ENCODE measurements around the gene DNM2.
"Not testable (repeated sequence)": the region's sequence is repeated elsewhere in the genome, so short reads cannot be mapped to it uniquely, and the experiment has no call there.

Gene DNM2

DNA sequence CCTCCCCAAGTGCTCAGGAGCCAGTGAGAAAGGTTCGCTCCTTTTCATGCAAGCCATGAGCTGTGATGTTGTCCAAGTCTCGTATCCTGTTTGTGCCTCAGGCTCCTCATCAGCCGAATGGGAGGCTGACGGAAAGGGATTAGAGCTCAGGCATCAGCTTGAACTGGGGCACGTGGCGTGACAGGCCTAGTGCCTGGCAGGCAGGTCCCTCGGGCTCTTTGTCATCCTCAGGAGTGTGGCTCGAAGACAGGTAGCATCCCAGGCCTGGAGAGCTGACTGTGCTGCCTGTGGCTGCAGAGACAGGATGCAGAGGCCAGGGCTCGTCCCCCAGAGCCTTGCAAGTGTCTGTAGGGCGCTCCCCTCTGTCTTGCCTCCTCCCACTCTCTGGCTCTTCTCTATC lies 38.5 kb downstream of the DNM2 start:
- DNase-seq = no peak

DNA sequence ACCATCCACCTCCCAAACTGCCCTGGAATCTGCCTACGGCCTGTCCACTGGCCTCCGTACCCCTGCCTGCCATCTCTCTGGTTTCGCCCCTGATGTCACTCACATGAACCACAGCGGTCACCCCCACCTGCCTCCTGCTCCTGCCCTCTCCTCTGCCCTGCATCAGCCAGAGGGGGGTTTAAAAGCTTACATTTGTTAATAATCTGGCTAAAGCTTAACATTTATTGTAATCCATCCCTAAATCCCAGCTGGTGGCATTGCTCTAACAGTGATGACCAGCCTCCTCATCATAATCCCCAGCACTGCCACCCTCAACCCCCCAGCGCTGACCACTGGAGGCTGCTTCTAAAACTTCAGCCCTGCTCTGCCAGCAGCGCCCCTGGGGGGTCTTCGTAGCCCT lies 38.9 kb downstream of the DNM2 start:
- no peak for DNase-seq

DNA sequence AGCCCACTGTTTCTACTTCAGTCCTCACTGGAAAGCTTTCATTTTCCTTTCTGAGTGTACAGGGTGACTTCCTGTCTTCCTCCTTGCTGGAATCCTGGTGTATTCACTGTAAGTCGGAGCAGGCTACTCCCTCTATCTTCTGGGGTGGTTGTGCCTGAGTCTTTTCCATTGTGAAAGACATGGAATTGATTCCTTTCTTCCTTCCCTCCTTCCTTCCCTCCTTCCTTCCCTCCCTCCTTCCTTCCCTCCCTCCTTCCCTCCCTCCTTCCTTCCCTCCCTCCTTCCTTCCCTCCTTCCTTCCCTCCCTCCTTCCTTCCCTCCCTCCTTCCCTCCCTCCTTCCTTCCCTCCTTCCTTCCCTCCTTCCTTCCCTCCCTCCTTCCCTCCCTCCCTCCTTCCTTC lies 40.2 kb downstream of the DNM2 start:
- DNase-seq = not testable (repeated sequence)

DNA sequence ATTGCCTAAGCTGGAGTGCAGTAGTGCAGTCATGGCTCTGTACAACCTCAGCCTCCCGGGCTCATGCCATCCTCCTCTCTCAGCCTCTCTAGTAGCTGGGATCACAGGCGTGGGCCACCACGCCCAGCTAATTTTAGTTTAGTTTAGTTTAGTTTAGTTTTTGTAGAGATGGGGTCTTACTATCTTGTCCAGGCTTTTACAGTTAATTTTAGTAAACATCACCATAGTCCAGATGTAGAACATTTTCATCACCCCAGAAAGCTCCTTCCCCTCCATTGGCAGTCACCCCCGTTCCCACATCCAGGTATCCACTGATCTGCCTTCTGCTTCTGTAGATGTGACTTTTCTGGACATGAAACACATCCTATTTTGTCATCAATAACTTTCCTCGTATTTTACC lies 41.1 kb downstream of the DNM2 start:
- DNase-seq = no peak

DNA sequence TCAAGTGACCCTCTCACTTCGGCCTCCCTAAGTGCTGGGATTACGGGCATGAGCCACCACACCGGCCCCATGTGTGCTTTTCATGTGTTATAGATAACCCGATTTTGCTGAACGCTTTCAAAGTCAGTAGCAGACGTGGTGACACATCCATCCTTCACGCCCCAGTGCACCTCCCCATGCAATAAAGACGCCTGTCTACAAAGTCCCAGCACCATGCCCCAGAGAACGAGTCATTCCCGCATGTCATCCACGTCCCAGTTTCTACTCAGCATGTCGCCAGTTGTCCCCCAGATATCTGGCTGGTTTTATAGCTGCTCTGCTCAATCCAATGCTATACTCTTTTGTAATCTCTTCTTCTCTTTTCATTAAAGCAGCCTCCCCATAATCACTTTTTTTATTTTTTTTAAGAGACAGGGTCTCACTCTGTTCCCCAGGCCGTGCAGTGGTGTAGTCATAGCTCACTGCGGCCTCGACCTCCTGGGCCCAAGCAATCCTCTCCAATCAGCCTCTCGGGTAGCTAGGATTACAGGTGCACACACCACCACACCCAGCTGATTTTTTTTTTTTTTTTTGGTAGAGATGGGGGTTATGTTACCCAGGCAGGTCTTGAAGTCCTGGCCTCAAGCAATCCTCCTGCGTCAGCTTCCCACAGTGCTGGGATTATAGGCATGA lies 42.5 kb downstream of the DNM2 start:
- no peak for DNase-seq

DNA sequence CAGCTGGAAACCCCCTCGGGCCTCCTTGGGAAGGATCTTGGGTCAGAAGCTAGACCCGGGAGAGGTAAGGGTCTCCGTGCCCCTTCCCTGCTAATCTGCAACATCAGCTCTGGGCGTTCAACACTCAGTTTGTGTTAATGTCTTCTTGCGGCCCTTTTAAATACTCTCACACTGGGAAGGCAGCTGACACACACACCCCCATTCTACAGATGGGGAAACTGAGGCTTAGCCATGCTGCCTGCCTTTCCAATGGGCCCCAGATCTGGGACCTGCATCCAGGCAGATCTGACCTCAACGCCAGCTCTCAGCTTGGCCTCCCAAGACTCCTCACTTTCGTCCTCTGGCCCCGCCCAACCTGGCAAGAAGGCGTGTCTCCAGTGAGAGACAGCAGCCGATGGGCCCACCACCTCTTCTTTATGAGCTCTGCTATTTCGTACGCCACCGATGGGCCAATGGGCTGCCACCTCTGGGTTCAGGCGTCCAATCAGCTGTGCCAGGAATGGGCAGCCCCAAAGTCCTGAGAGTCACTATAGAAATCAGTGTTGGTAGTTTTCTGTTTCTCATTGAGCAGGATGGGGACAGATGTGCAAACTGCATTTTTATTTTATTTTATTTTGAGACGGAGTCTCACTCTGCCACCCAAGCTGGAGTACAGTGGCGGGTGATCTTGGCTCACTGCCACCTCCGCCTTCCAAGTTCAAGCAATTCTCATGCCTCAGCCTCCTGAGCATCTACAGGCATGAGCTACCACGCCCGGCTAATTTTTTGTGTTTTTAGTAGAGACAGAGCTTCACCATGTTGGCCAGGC lies 43.8 kb downstream of the DNM2 start:
- DNase-seq = no peak

DNA sequence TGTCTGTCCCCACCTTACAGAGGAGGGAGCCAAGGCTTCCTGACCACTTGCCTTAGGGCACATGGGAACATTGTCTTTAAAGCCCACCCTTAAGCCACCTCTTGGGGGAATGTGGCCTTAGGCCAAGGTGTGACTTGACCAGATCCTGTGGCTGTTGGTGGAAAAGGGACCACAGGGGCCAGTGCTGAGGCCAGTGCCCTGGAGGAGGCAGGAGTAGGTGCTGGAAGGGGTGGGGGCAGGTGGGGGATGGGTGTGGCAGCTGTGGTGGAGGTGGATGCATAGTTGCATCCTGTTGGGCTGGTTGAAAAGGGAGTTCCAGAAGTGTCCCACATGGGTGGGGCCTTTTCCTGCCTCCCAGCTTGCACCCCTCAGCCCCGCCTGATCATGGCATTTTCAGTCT lies 44.8 kb downstream of the DNM2 start:
- DNase-seq = no peak

DNA sequence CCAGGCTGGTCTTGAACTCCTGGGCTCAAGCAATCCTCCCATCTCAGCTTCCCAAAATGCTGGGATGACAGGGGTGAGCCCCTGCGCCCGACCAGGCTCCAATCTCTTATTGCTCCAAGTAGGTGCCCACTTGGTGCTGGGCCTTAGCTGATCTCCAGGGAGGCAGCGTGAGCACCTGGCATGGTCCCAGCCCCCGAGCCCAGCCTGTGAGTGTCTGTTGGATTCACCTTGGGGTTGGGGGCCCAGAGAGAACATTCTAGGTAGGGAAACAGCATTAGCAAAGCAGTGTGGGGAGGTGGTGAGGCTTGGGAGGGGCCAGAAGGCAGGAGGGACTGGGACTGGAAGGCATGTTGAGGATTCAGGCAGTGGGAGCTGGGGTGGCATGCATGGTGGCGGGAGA lies 45.5 kb downstream of the DNM2 start:
- DNase-seq = no peak

DNA sequence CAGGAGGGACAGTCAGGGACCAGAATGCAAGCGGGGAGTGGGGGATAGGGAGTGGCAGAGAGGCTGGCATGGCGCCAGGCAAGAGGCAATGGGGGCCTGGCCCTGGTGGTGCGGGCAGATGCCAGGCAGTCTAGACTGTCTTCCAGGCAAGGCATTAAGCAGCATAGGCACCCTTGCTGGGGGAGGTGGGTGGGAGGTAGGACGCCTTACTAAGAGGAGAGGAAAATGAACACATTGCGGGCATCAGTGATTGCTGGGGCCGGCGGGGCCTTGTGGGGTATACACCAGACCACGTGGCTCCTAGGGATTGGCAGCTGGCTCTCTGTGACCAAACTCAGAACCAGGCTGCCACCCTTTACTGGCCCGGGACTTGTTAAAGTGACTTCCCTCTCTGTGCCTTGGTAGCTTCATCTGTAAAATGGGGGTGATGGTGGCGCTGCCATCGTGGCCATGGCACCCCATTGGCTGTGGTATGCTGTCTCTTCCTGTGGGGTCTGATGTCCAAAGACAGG lies 46.0 kb downstream of the DNM2 start:
- DNase-seq = no peak

DNA sequence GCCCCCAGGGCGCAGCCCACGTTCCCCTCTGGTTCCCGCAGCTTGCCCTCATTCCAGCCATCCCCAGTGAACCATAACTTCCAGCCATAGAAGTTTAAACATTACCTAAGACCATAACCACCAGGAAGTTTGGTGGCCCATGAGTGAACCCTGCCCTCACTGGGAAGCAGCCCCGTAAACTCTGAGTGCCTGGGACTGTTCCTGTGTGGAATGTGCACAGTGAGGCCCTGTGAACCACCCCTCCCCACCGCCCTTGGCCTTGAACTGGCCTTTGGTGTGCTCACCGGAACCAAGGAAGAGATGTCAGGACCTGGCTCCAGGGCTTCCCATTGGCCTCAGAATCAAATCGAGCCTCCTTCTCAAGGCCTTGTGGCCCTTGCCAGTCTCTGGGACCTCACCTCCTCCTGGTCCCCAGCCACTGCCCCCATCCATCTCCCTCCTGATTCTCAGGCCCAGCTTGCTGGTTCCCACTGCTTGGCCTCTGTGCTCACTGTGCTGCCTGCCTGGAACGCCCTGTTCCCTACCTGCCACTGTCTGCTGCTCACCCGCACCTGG lies 46.5 kb downstream of the DNM2 start:
- no peak for DNase-seq

DNA sequence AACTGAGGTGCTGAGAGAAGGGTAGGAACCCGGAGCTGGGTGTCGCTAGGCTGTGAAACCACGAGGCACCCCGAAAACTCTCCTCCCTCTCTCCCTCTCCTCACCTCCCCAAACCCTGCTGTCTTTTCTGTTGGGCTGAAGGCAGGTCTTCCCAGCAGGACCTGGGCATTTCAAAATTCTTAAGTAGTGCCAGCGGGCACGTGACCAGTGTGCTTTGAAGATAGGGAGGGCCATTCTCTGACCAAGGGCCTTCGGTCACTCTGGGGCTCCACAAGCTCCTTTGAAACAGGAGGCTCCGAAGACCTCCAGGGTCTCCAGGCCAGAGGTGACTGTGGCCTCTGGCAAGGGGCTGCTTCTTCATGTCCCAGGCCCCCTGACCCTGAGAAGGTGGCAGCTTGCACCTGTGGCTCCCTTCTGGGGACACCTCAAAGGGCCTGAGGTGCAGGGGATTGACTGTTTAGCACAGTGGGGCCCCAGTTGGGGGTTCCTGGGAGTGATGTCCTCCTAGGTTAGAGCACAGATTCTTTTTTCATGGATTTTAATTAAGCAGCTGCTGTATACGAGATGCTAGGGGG lies 48.3 kb downstream of the DNM2 start:
- DNase-seq = no peak

DNA sequence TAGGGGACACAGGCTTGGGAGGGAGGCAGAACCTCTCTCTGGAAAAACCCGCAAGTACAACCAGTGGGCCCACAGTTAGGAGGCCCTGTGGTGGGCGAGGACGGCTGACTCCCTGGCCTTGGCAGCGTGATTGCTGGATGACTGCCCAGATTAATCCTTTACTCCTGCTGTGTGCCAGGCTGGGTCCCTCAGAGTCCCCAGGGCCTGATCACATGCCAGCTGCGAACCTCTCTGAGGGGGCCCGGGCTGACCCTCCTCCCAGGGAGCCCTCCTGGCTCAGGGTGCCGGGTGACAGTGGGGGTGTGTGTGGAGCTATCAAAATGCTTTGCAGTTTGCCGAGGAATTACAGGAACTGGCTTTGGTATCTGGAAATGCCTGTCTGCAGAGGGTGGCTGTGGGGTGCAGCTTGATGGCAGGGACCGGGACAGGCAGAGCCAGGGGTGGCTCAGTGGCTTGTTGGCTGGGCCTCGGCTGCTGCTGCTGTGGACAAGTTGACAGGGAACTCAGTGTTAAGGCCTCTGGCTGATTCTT lies 48.9 kb downstream of the DNM2 start:
- DNase-seq = peak; percentile 86

DNA sequence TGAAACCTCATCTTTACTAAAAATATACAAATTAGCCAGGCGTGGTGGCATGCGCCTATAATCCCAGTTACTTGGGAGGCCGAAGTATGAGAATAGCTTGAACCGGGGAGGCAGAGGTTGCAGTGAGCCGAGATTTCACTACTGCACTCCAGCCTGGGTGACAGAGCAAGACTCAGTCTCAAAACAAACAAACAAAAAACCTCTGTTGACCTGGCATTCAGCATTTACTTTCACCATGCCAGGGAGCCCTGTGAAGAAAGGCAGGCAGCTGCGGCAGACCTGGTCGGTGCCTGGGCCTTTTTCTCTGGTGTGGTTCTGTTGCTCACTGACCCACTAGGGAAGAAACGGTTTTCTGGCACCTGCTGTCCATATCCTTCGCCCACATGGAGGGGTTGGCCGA lies 49.8 kb downstream of the DNM2 start:
- no peak for DNase-seq

DNA sequence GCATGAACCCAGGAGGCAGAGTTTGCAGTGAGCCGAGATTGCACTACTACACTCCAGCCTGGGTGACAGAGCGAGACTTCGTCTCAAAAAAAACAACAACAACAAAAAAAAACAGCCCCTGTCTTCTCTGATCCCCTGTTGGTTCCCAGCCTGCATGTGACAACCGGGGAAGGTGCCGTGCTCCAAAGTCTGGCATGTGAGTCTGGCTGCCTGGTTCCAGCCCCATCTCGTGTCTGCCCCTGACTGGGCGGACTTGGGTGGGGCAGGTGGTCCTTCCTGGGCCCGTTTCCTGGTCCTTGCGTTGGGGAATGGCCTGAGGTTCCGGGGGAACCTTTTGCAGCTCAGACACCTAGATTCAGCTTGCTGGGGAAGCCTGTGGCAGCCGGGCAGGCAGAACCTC lies 50.5 kb downstream of the DNM2 start:
- no peak for DNase-seq

DNA sequence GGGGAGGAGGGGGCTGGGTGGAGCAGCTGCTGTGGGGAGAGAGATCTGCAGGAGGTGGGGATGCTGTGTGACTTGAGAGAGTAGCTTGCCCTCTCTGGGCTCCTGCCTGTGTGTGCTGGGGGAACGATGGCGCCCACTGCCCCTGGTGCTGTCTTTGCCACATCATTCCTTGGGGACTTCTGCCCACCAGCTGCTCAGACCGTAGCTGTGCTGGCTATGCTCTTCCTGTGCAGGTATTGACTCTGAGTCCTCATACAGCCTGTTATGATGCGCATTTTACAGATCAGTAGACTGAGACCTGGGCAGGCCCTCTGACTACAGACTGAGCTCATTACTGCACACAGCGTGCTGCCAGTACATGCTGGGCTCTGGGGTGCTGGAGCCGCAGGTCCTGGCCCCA lies 51.1 kb downstream of the DNM2 start:
- DNase-seq = no peak

DNA sequence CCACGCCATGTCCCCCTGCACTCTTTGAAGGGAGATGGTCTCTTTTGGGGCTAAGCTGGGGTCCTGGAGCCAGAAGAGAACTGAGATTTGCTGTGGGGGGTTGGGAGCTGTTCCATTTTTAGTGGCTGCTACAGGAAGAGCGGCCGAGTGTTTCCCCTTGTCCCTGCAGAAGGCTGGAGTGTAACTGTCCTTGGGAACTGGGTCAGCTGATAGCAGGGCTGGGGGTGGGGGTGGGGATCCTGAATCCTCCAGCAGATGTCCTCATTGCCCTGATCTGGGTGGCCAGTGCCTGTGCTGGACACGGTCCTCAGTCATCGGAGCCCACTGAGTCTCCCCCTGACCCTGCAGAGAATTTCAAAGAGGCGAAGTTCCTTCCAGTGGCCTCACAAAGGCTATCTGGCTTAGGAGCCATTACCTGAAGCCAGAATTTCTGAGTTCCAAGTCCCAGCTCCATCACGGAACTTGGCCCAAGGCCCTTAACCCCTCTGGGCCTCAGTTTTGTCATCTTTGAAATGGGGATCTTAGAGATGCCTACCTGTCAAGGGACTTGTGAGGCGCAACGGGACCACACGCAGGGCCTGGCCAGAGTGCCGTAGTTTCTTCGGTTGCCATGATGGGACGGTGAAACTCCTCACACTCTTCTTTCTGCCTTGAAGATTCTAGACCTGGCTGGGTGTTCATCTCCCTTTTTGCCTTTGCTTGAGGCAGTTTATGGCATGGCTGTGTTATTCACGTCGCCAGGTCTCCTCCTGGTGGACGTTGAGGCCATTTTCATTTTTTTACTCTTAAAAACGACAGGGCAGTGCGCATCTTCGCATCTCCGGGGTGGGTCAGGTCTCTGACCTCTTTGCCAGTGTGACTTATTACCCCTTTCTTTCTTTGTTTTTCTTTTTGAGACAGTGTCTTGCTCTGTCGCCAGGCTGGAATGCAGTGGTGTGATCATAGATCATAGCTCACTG lies 51.9 kb downstream of the DNM2 start:
- DNase-seq = no peak

DNA sequence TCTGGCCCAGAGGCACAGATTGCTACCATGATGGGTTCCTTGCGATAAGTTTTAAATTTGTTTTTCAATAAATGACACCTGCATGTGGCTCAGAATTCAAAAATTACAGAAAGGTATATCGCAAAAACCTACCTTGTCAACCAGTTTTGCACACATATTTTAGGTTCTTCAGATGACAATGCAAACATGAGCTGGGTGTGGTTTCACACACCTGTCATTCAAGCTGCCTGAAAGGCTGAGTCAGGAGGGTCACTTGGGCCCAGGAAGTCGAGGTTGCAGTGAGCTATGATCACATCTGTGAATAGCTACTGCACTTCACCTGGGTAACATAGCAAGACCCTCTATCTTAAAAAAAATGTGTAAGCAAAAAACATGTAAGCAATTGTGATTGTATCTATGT lies 56.1 kb downstream of the DNM2 start:
- DNase-seq = no peak

DNA sequence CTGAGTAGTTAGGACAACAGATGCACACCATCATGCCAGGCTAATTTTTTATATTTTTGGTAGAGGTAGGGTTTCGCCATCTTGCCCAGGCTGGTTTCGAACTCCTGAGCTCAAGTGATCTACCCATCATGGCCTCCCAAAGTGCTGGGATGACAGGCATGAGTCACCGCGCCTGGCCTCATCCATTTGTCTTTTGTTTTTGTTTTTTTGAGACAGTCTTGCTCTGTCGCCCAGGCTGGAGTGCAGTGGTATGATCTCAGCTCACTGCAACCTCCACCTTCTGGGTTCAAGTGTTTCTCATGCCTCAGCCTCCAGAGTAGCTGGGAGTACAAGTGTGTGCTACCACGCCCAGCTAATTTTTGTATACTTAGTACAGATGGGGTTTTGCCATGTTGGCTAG lies 57.0 kb downstream of the DNM2 start:
- DNase-seq = no peak

DNA sequence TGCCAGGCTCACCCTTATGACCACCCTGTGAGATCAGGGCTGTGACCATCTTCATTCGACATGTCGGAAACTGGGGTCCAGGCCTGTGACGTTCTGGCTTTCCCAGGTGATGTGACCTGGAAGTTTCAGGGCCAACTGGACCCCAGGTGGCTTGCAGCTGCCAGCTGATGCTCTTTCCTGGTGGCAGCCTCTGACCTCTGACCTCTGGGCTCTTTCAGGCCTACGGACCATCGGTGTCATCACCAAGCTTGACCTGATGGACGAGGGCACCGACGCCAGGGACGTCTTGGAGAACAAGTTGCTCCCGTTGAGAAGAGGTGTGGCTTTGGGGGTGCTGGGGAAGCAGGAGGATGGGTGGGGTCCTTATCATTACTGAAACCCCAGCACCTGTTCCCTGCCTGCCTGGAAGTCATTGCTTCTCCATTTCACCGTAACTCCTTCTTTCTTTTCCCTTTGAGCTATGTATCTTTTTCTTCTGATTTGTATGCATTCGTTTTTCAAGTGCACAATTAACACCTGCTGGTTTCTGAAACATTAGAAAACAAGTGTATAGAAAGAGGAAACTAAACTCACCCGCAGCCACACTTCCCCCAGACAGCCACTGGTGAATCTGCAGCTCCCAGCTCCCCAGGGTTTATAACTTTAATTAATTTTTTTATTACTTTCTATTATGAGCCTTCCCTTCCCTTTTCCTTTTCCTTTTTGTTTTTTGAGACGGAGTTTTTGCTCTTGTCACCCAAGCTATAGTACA lies 59.2 kb downstream of the DNM2 start:
- no peak for DNase-seq

DNA sequence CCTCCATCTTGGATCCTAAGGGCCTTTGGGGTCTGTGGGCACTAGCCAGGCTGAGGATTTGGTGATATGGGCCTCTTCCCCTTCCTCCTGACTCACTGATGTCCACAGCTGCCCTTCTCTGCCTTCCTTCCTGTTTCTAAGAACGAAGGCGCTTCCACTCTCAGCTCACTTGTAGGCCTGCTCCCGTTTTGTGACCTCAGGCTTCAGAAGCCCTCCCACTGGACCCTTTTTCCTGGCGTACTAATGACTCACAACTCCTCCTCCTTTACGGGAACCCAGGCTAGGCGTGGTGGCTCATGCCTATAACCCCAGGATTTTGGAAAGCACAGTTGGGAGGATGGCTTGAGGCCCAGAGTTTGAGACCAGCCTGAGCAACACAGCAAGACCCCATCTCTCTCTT lies 62.5 kb downstream of the DNM2 start:
- DNase-seq = no peak

DNA sequence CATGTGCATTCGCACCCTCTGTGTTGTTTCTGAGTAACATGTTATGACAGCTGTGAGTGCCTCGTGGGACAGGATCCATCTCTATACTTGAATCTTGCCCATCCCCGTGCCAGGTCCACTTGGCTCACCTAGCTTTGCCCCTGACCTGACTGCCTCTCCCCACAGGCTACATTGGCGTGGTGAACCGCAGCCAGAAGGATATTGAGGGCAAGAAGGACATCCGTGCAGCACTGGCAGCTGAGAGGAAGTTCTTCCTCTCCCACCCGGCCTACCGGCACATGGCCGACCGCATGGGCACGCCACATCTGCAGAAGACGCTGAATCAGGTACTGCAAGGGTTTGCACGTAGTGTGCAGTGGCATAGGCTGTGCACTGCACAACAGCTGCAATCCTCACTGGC lies 64.9 kb downstream of the DNM2 start:
- DNase-seq = no peak

DNA sequence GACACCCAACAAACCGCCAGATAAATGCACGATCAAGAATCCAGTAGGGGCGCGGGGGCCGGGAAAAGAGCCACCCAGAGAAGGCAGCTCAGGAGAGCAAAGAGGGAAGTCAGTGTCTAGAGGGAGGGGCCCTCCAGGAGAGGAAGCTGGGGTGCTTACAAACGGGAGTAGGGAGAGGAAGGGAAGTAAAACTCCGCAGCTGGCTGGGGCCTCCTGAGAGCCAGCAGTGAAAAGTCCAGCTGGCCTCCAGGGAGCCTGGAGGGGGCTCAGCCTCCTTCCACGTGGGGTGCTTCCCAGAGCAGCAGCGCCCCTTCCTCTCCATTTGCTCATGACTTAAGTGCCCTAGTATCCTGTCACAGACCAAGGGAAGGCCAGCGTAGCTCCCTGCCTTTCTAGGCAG lies 66.4 kb downstream of the DNM2 start:
- no peak for DNase-seq

Data from COR-L47 (cell line).